GM12875 (cell line): ENCODE results near the gene DNMT3A.

Experiments used
- H3K4me3 ChIP-seq: one replicate; pipeline ENCODE4 v1.5.1; 2011; ENCODE audit warnings: low read depth, low read length, control low read depth
- CTCF ChIP-seq: IDR thresholded peaks from 2 replicates; pipeline ENCODE4 v1.5.1; 2011; ENCODE audit warnings: low read depth, mild to moderate bottlenecking, control low read depth, inconsistent platforms, low read length, moderate library complexity, borderline replicate concordance; ENCODE audit not compliant: insufficient read depth

DNMT3A gene

GRCh38 chr2:25269233-25269632 lies 72.5 kb downstream of the DNMT3A start:
- H3K4me3 ChIP-seq, result no peak overlapping the region
- no peak for TF ChIP-seq CTCF

GRCh38 chr2:25268139-25268538 lies 73.6 kb downstream of the DNMT3A start:
- TF ChIP-seq CTCF, result no peak
- no peak overlapping the region for H3K4me3 ChIP-seq

GRCh38 chr2:25266399-25266798 lies 75.3 kb downstream of the DNMT3A start:
- no peak overlapping the region for H3K4me3 ChIP-seq
- no peak for TF ChIP-seq CTCF

GRCh38 chr2:25265802-25266201 lies 75.9 kb downstream of the DNMT3A start:
- no peak overlapping the region for H3K4me3 ChIP-seq
- TF ChIP-seq CTCF, result no peak

- H3K4me3 ChIP-seq, result no peak overlapping the region
- TF ChIP-seq CTCF, result no peak
Observed at GRCh38 chr2:25265001-25265400, 76.7 kb downstream of the DNMT3A start.

GRCh38 chr2:25262288-25262687 lies 79.4 kb downstream of the DNMT3A start:
- no peak overlapping the region for H3K4me3 ChIP-seq
- TF ChIP-seq CTCF, result no peak

- no peak for TF ChIP-seq CTCF
- H3K4me3 ChIP-seq, result no peak overlapping the region
Observed at GRCh38 chr2:25259737-25260124, 82.0 kb downstream of the DNMT3A start.
